SU-DHL-6 (cell line): ENCODE measurements around the gene FOCAD.

Source experiments
- CTCF ChIP-seq: fragments of 200-600 bp; sonication (generic); IDR thresholded peaks from one replicate; pipeline ENCODE4 v1.5.1; 2017; ENCODE audit warnings: antibody characterized with exemption, mild to moderate bottlenecking, low read length, moderate library complexity; ENCODE audit not compliant: insufficient read depth, poor library complexity, severe bottlenecking
- EZH2phosphoT487 ChIP-seq: fragments of 200-600 bp; sonication (generic), shearing (Covaris generic); conservative IDR thresholded peaks from 2 replicates; pipeline ENCODE4 v1.6.1; 2018; ENCODE audit warnings: mild to moderate bottlenecking, antibody characterized with exemption, low read length, moderate library complexity, mixed read lengths

DNA sequence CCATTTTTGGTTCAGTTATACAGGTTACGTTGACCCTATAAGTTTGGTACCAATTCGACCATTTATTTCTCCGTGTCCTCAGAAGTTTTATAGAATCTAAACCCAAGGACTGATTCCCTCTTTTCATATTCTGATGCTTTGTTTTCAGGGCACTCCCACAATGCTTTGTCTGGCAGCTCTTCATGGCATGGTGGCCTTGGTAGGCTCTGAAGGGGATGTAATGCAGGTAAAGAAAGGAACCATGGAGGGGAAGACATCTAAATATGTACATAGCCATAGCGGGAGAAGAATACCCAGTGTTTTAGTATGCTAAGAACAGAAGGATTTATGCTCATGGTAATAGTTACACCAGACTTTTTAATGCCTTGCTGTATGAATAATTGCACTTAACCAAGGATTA is 264.6 kb downstream of the FOCAD start:
- TF ChIP-seq CTCF = no peak
- no peak for TF ChIP-seq EZH2phosphoT487
